Measurements from ENCODE around the gene CDC25B. TPM values are rescaled to one million over a fixed set of nuclear protein-coding genes. Genes with fewer than 3 reads are reported as not detected.

CDC25B gene
- total and polyA plus RNA-seq, 2 of the 13 experiments (the other 11 are each of a cell fraction or from before 2014, with no cell fraction given), result 14.5 to 19.4 TPM

GRCh38 chr20:3820901-3821727, 25.0 kb downstream of the CDC25B start (continued):
- no peak for TF ChIP-seq ZFP37 (CRISPR knock-in tag; IDR thresholded peaks at IDR 0.05; ENCODE audit: borderline replicate concordance)
- TF ChIP-seq ZFP1 (CRISPR knock-in tag; IDR thresholded peaks at IDR 0.05), result no peak
- TF ChIP-seq GLI4 (CRISPR knock-in tag; IDR thresholded peaks at IDR 0.05; ENCODE audit: borderline replicate concordance), result 0 out of 2 replicates have a peak, but pooled peaks have one; percentile 9
- TF ChIP-seq, protein P1, sequence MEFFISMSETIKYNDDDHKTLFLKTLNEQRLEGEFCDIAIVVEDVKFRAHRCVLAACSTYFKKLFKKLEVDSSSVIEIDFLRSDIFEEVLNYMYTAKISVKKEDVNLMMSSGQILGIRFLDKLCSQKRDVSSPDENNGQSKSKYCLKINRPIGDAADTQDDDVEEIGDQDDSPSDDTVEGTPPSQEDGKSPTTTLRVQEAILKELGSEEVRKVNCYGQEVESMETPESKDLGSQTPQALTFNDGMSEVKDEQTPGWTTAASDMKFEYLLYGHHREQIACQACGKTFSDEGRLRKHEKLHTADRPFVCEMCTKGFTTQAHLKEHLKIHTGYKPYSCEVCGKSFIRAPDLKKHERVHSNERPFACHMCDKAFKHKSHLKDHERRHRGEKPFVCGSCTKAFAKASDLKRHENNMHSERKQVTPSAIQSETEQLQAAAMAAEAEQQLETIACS (CRISPR knock-in tag; IDR thresholded peaks at IDR 0.05), result no peak
- TF ChIP-seq, protein P2, sequence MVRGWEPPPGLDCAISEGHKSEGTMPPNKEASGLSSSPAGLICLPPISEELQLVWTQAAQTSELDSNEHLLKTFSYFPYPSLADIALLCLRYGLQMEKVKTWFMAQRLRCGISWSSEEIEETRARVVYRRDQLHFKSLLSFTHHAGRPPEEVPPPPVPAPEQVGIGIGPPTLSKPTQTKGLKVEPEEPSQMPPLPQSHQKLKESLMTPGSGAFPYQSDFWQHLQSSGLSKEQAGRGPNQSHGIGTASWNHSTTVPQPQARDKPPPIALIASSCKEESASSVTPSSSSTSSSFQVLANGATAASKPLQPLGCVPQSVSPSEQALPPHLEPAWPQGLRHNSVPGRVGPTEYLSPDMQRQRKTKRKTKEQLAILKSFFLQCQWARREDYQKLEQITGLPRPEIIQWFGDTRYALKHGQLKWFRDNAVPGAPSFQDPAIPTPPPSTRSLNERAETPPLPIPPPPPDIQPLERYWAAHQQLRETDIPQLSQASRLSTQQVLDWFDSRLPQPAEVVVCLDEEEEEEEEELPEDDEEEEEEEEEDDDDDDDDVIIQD (CRISPR knock-in tag; IDR thresholded peaks at IDR 0.05; ENCODE audit: low read depth), result no peak
- TF ChIP-seq ATF4 (CRISPR knock-in tag; IDR thresholded peaks at IDR 0.05), result no peak
- TF ChIP-seq ETV5 (CRISPR knock-in tag; IDR thresholded peaks at IDR 0.05; ENCODE audit: borderline replicate concordance), result no peak
- no peak for TF ChIP-seq NCOA2 (CRISPR knock-in tag; IDR thresholded peaks at IDR 0.05)
- TF ChIP-seq PREB (CRISPR knock-in tag; IDR thresholded peaks at IDR 0.05), result no peak
- no peak for TF ChIP-seq ZNF225 (CRISPR knock-in tag; IDR thresholded peaks at IDR 0.05)
- TF ChIP-seq MIXL1 (CRISPR knock-in tag; IDR thresholded peaks at IDR 0.05), result no peak
- no peak for TF ChIP-seq CTCF (CRISPR knock-in tag; IDR thresholded peaks at IDR 0.05)
- TF ChIP-seq ZNF75D (CRISPR knock-in tag; IDR thresholded peaks at IDR 0.05; ENCODE audit: borderline replicate concordance), result no peak
- TF ChIP-seq, protein P3, sequence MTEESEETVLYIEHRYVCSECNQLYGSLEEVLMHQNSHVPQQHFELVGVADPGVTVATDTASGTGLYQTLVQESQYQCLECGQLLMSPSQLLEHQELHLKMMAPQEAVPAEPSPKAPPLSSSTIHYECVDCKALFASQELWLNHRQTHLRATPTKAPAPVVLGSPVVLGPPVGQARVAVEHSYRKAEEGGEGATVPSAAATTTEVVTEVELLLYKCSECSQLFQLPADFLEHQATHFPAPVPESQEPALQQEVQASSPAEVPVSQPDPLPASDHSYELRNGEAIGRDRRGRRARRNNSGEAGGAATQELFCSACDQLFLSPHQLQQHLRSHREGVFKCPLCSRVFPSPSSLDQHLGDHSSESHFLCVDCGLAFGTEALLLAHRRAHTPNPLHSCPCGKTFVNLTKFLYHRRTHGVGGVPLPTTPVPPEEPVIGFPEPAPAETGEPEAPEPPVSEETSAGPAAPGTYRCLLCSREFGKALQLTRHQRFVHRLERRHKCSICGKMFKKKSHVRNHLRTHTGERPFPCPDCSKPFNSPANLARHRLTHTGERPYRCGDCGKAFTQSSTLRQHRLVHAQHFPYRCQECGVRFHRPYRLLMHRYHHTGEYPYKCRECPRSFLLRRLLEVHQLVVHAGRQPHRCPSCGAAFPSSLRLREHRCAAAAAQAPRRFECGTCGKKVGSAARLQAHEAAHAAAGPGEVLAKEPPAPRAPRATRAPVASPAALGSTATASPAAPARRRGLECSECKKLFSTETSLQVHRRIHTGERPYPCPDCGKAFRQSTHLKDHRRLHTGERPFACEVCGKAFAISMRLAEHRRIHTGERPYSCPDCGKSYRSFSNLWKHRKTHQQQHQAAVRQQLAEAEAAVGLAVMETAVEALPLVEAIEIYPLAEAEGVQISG (CRISPR knock-in tag; IDR thresholded peaks at IDR 0.05), result no peak
- no peak for TF ChIP-seq SSRP1 (CRISPR knock-in tag; IDR thresholded peaks at IDR 0.05)

All from HepG2 (cell line).